Liver (tissue), 9 donors: ENCODE measurements around the gene SRSF9. TPM values are rescaled to one million over a fixed set of nuclear protein-coding genes. Genes with fewer than 3 reads are reported as not detected.

Experiments used
- DNase-seq: peaks from one replicate; pipeline ENCODE4 v3.0.0-alpha.2; 2017; ENCODE audit warnings: low spot score
- H3K27ac ChIP-seq, 2 donors: one replicate each; pipeline ENCODE4 v1.7.0; 2013; ENCODE audit warnings: inconsistent platforms in 2 of 2, low read length in 2 of 2, control low read depth in 1 of 2, low read depth in 1 of 2, mild to moderate bottlenecking in 1 of 2
- H3K27me3 ChIP-seq, 4 donors: one replicate each; pipeline versions ENCODE4 v1.6.1 to v1.7.0; 2013; ENCODE audit warnings: low read length in 3 of 4, inconsistent platforms in 1 of 4, mild to moderate bottlenecking in 1 of 4, moderate library complexity in 1 of 4; ENCODE audit not compliant: control insufficient read depth in 4 of 4, insufficient read depth in 4 of 4
- H3K36me3 ChIP-seq, 4 donors: one replicate each; pipeline versions ENCODE4 v1.6.1 to v1.7.0; 2013; ENCODE audit warnings: low read length in 3 of 4, mild to moderate bottlenecking in 3 of 4, low read depth in 1 of 4, moderate library complexity in 1 of 4; ENCODE audit not compliant: control insufficient read depth in 4 of 4, insufficient read depth in 3 of 4
- H3K4me1 ChIP-seq, 4 donors: one replicate each; pipeline versions ENCODE4 v1.6.1 to v1.7.0; 2013; ENCODE audit warnings: low read length in 3 of 4, mild to moderate bottlenecking in 3 of 4, moderate library complexity in 1 of 4; ENCODE audit not compliant: control insufficient read depth in 4 of 4, insufficient read depth in 4 of 4
- H3K4me3 ChIP-seq, 3 donors: one replicate each; pipeline versions ENCODE4 v1.6.1 to v1.7.0; 2013; ENCODE audit warnings: low read length in 3 of 3, control low read depth in 1 of 3, low read depth in 1 of 3, mild to moderate bottlenecking in 1 of 3
- H3K9ac ChIP-seq, 2 donors: one replicate each; pipeline ENCODE4 v1.7.0; 2013; ENCODE audit warnings: low read length in 2 of 2, mild to moderate bottlenecking in 2 of 2, moderate library complexity in 2 of 2, control low read depth in 1 of 2, low read depth in 1 of 2
- H3K9me3 ChIP-seq, 4 donors: one replicate each; pipeline versions ENCODE4 v1.6.1 to v1.7.0; 2013; ENCODE audit warnings: low read length in 3 of 4; ENCODE audit not compliant: control insufficient read depth in 4 of 4
- ATF3 ChIP-seq: IDR thresholded peaks from 2 replicates; pipeline ENCODE4 v1.6.1; 2016; ENCODE audit warnings: antibody characterized with exemption
- EGR1 ChIP-seq, 2 donors: IDR thresholded peaks; 2 replicates each; pipeline ENCODE4 v1.6.1; 2016 to 2018; ENCODE audit warnings: antibody characterized with exemption in 2 of 2, low read depth in 2 of 2
- FOXA1 ChIP-seq: IDR thresholded peaks from 2 replicates; pipeline ENCODE4 v1.6.1; 2016; ENCODE audit warnings: antibody characterized with exemption
- FOXA2 ChIP-seq: IDR thresholded peaks from 2 replicates; pipeline ENCODE4 v1.6.1; 2016; ENCODE audit warnings: antibody characterized with exemption
- GABPA ChIP-seq, 2 donors: IDR thresholded peaks in 1 of 2; conservative IDR thresholded peaks in 1 of 2; 2 replicates each; pipeline ENCODE4 v1.6.1; 2016; ENCODE audit warnings: antibody characterized with exemption in 2 of 2, mild to moderate bottlenecking in 1 of 2, moderate library complexity in 1 of 2
- HNF4A ChIP-seq, 2 donors: conservative IDR thresholded peaks; 2 replicates each; pipeline ENCODE4 v1.6.1; 2016; ENCODE audit warnings: antibody characterized with exemption in 2 of 2, mild to moderate bottlenecking in 2 of 2
- HNF4G ChIP-seq: IDR thresholded peaks from 2 replicates; pipeline ENCODE4 v1.6.1; 2016; ENCODE audit warnings: antibody characterized with exemption
- JUND ChIP-seq, 2 donors: IDR thresholded peaks; 2 replicates each; pipeline ENCODE4 v1.6.1; 2016; ENCODE audit warnings: antibody characterized with exemption in 2 of 2
- MAX ChIP-seq: IDR thresholded peaks from 2 replicates; pipeline ENCODE4 v1.6.1; 2016; ENCODE audit warnings: antibody characterized with exemption
- NR2F2 ChIP-seq: IDR thresholded peaks from 2 replicates; pipeline ENCODE4 v1.6.1; 2016; ENCODE audit warnings: antibody characterized with exemption
- RAD21 ChIP-seq, 2 donors: IDR thresholded peaks; 2 replicates each; pipeline ENCODE4 v1.6.1; 2016; ENCODE audit warnings: antibody characterized with exemption in 2 of 2, mild to moderate bottlenecking in 2 of 2
- REST ChIP-seq: IDR thresholded peaks from 2 replicates; pipeline ENCODE4 v1.6.1; 2016; ENCODE audit warnings: antibody characterized with exemption, mild to moderate bottlenecking
- RXRA ChIP-seq, 2 donors: IDR thresholded peaks; 2 replicates each; pipeline ENCODE4 v1.6.1; 2017 to 2018; ENCODE audit warnings: antibody characterized with exemption in 2 of 2, mild to moderate bottlenecking in 1 of 2
- SP1 ChIP-seq: IDR thresholded peaks from 2 replicates; pipeline ENCODE4 v1.6.1; 2018; ENCODE audit warnings: antibody characterized with exemption, mild to moderate bottlenecking
- TAF1 ChIP-seq: conservative IDR thresholded peaks from 2 replicates; pipeline ENCODE4 v1.6.1; 2016; ENCODE audit warnings: antibody characterized with exemption, mild to moderate bottlenecking
- YY1 ChIP-seq: IDR thresholded peaks from 2 replicates; pipeline ENCODE4 v1.6.1; 2016; ENCODE audit warnings: antibody characterized with exemption, mild to moderate bottlenecking
- ZBTB33 ChIP-seq: IDR thresholded peaks from 2 replicates; pipeline ENCODE4 v1.6.1; 2016; ENCODE audit warnings: antibody characterized with exemption
- WGBS: extraction: QIAGEN DNeasy Blood & Tissue Kit; methylation state at CpG from one replicate; pipeline ENCODE4 v1.1.7; 2013; 5-methylcytosine and 5-hydroxymethylcytosine counted together
- polyA plus RNA-seq, 2 donors: library from polyadenylated mRNA; stranded (reverse) in 1 of 2; unstranded in 1 of 2; fragments of 200-250 nt in 1 of 2; fragments of >200 nt in 1 of 2; fragmentation: Nextera tagmentation in 1 of 2; extraction: Ambion mirVana in 1 of 2; gene quantifications; one replicate each; pipeline versions ENCODE4 v1.2.1 to v1.2.3, GENCODE V29; 2013 to 2015
- total RNA-seq, 2 donors: library from RNA; depleted of rRNA; stranded (reverse); fragments of >200 nt; gene quantifications; one replicate each; pipeline ENCODE4 v1.2.3, GENCODE V29; 2014
- TF ChIP-seq, protein P1 (sequence below): fragments of 150-350 bp; IDR thresholded peaks from 2 replicates; pipeline ENCODE4 v1.5.1; 2017; ENCODE audit warnings: improper control_type of control experiment, low read depth, low read length; ENCODE audit not compliant: missing input control
- donor health status: healthy.
- donor health status: healthy.
- donor health status: healthy.
- donor health status: healthy.
- donor health status: healthy.

SRSF9 gene
- total and polyA plus RNA-seq, 4 donors: 45.3 to 98.5 (median 73.3) TPM

- no peak overlapping the region for H3K4me3 ChIP-seq
- H3K36me3 ChIP-seq: no peaks in the 10 kb centered on the region
- WGBS: 93% methylated on average over 2 of the region's 2 CpGs
- TF ChIP-seq FOXA1 (no peak), RXRA (IDR thresholded peaks at IDR 0.05) (no peak), REST (no peak), FOXA2 (no peak), JUND (IDR thresholded peaks at IDR 0.05) (no peak), MAX (no peak), GABPA (IDR thresholded peaks at IDR 0.05 in 1 of 2, conservative IDR thresholded peaks at IDR 0.05 in 1 of 2) (no peak), TAF1 (no peak), ATF3 (no peak), YY1 (no peak), HNF4G (no peak), RAD21 (IDR thresholded peaks at IDR 0.05) (no peak), SP1 (no peak), EGR1 (IDR thresholded peaks at IDR 0.05; ENCODE audit: low read depth in 2 of 2) (no peak), HNF4A (conservative IDR thresholded peaks at IDR 0.05) (no peak), ZBTB33 (no peak), NR2F2 (no peak)
- TF ChIP-seq, protein P1, sequence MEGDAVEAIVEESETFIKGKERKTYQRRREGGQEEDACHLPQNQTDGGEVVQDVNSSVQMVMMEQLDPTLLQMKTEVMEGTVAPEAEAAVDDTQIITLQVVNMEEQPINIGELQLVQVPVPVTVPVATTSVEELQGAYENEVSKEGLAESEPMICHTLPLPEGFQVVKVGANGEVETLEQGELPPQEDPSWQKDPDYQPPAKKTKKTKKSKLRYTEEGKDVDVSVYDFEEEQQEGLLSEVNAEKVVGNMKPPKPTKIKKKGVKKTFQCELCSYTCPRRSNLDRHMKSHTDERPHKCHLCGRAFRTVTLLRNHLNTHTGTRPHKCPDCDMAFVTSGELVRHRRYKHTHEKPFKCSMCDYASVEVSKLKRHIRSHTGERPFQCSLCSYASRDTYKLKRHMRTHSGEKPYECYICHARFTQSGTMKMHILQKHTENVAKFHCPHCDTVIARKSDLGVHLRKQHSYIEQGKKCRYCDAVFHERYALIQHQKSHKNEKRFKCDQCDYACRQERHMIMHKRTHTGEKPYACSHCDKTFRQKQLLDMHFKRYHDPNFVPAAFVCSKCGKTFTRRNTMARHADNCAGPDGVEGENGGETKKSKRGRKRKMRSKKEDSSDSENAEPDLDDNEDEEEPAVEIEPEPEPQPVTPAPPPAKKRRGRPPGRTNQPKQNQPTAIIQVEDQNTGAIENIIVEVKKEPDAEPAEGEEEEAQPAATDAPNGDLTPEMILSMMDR: no peak
- no peak overlapping the region for H3K9ac ChIP-seq
- no peaks in the 10 kb centered on the region for H3K9me3 ChIP-seq
- H3K4me1 ChIP-seq: peaks cover 0 to 7% (median 5%) of the 10 kb centered on the region in 4 donors
- no peaks in the 10 kb centered on the region for H3K27me3 ChIP-seq
- DNase-seq: no peak
- H3K27ac ChIP-seq: no peak overlapping the region
Measured at GRCh38 chr12:120490833-120491512, 21.4 kb upstream of the SRSF9 start.
